SK-N-SH (cell line): ENCODE data around the gene TEPSIN. TPM values are rescaled to one million over a fixed set of nuclear protein-coding genes. Genes with fewer than 3 reads are reported as not detected.

Experiments
- CTCF ChIA-PET: fragments of 300-600, 350-600 bp; formaldehyde crosslinking; extraction: SDS; loops from one replicate; lab custom pipeline; 2021; lab: Yijun Ruan, JAX
- POLR2A ChIA-PET: fragments of 350-600 bp; sonication (Branson Sonifier 250); formaldehyde crosslinking; extraction: SDS; loops from one replicate; lab custom pipeline; 2020; ENCODE audit warnings: antibody characterized with exemption, inconsistent platforms; lab: Yijun Ruan, JAX
- DNase-seq: peaks from one replicate; pipeline ENCODE4 v3.0.0; 2012
- H2AFZ ChIP-seq: fragments of 200-600 bp; sonication (generic); 2 replicates; pipeline ENCODE4 v1.8.1; 2016; ENCODE audit warnings: antibody characterized with exemption, mild to moderate bottlenecking, low read depth
- H3F3A ChIP-seq: fragments of 200-600 bp; sonication (generic); replicated peaks from 2 replicates; pipeline ENCODE3; 2016; ENCODE audit warnings: antibody characterized with exemption, mild to moderate bottlenecking; ENCODE audit not compliant: insufficient read depth
- H3K27ac ChIP-seq, 2 experiments: fragments of 200-500 bp in 1 of 2; fragments of 200-600 bp in 1 of 2; sonication (Bioruptor generic) in 1 of 2; sonication (generic), shearing (Covaris generic) in 1 of 2; 2 replicates each; pipeline versions ENCODE4 v1.5.1 to v1.6.1; 2014 to 2016; ENCODE audit warnings: low read depth in 2 of 2, inconsistent platforms in 1 of 2, low read length in 1 of 2, mild to moderate bottlenecking in 1 of 2, mixed read lengths in 1 of 2
- H3K27me3 ChIP-seq: fragments of 200-600 bp; sonication (generic), shearing (Covaris generic); 2 replicates; pipeline ENCODE4 v1.6.1; 2016; ENCODE audit warnings: mixed run types; ENCODE audit not compliant: insufficient read depth
- H3K36me3 ChIP-seq, 2 experiments: fragments of 200-500 bp in 1 of 2; fragments of 200-600 bp in 1 of 2; sonication (Bioruptor generic) in 1 of 2; sonication (generic) in 1 of 2; replicated peaks in 1 of 2; 2 replicates each; pipeline versions ENCODE3 to v1.5.1; 2014 to 2016; ENCODE audit warnings: low read length in 1 of 2, mild to moderate bottlenecking in 1 of 2; ENCODE audit not compliant: insufficient read depth in 2 of 2, control insufficient read depth in 1 of 2
- H3K4me1 ChIP-seq, 2 experiments: fragments of 200-500 bp in 1 of 2; fragments of 200-600 bp in 1 of 2; sonication (Bioruptor generic) in 1 of 2; sonication (generic), shearing (Covaris generic) in 1 of 2; 2 replicates each; pipeline versions ENCODE4 v1.5.1 to v1.6.1; 2014 to 2016; ENCODE audit warnings: low read depth in 1 of 2, low read length in 1 of 2, mixed run types in 1 of 2; ENCODE audit not compliant: insufficient read depth in 2 of 2, control insufficient read depth in 1 of 2
- H3K4me2 ChIP-seq: fragments of 200-600 bp; sonication (generic), shearing (Covaris generic); 2 replicates; pipeline ENCODE4 v1.6.1; 2017; ENCODE audit warnings: mixed run types
- H3K4me3 ChIP-seq, 2 experiments: fragments of 200-500 bp in 1 of 2; fragments of 200-600 bp in 1 of 2; sonication (Bioruptor generic) in 1 of 2; sonication (generic), shearing (Covaris generic) in 1 of 2; 2 replicates each; pipeline versions ENCODE4 v1.5.1 to v1.8.1; 2014 to 2016; ENCODE audit warnings: low read depth in 2 of 2, inconsistent platforms in 1 of 2, low read length in 1 of 2, mild to moderate bottlenecking in 1 of 2, mixed read lengths in 1 of 2, moderate library complexity in 1 of 2
- H3K79me2 ChIP-seq: fragments of 200-600 bp; sonication (generic); 2 replicates; pipeline ENCODE4 v1.8.1; 2017; ENCODE audit warnings: mild to moderate bottlenecking; ENCODE audit not compliant: insufficient read depth
- H3K9ac ChIP-seq: fragments of 200-600 bp; sonication (generic); 2 replicates; pipeline ENCODE4 v1.6.1; 2017; ENCODE audit warnings: mixed run types
- H3K9me2 ChIP-seq: fragments of 200-600 bp; sonication (generic); 2 replicates; pipeline ENCODE4 v1.6.1; 2017; ENCODE audit warnings: mixed run types
- H3K9me3 ChIP-seq: fragments of 200-600 bp; sonication (generic); 2 replicates; pipeline ENCODE4 v1.6.1; 2017; ENCODE audit warnings: mixed run types, mild to moderate bottlenecking, moderate library complexity
- H4K20me1 ChIP-seq: fragments of 200-600 bp; sonication (generic); 2 replicates; pipeline ENCODE4 v1.6.1; 2017; ENCODE audit warnings: mild to moderate bottlenecking, mixed run types; ENCODE audit not compliant: insufficient read depth
- CTCF ChIP-seq: fragments of 200-600 bp; sonication (generic); IDR thresholded peaks from 2 replicates; pipeline ENCODE4 v1.6.1; 2017; ENCODE audit warnings: antibody characterized with exemption, mild to moderate bottlenecking, moderate library complexity
- EZH2phosphoT487 ChIP-seq: fragments of 200-600 bp; sonication (generic); IDR thresholded peaks from 2 replicates; pipeline ENCODE4 v1.6.1; 2017; ENCODE audit warnings: low read depth, mixed run types, mild to moderate bottlenecking, antibody characterized with exemption, moderate library complexity, borderline replicate concordance
- FOXJ3 ChIP-seq: sonication (generic); formaldehyde crosslinking; IDR thresholded peaks from 2 replicates; pipeline ENCODE4 v1.5.1; 2020; ENCODE audit warnings: mild to moderate bottlenecking, missing genetic modification reagents
- GABPA ChIP-seq: IDR thresholded peaks from 2 replicates; pipeline ENCODE4 v1.4.0; 2012; ENCODE audit warnings: low read depth, mild to moderate bottlenecking
- GATA2 ChIP-seq: sonication (generic); formaldehyde crosslinking; IDR thresholded peaks from 2 replicates; pipeline ENCODE4 v1.5.0; 2020; ENCODE audit warnings: mild to moderate bottlenecking, missing genetic modification reagents
- JUND ChIP-seq: IDR thresholded peaks from 2 replicates; pipeline ENCODE4 v1.4.0; 2012
- MAX ChIP-seq: IDR thresholded peaks from 2 replicates; pipeline ENCODE4 v1.4.0; 2012; ENCODE audit warnings: low read depth
- MEF2A ChIP-seq: IDR thresholded peaks from 2 replicates; pipeline ENCODE4 v1.4.0; 2012; ENCODE audit warnings: low read depth, borderline replicate concordance
- NFIC ChIP-seq: IDR thresholded peaks from 2 replicates; pipeline ENCODE4 v1.4.0; 2012; ENCODE audit warnings: borderline replicate concordance
- RCOR1 ChIP-seq: fragments of 150-350 bp; IDR thresholded peaks from 2 replicates; pipeline ENCODE4 v1.6.1; 2017; ENCODE audit warnings: antibody characterized with exemption, low read length
- REST ChIP-seq: IDR thresholded peaks from 2 replicates; pipeline ENCODE4 v1.6.1; 2012; ENCODE audit warnings: mild to moderate bottlenecking, low read depth, low read length, moderate library complexity
- RFX5 ChIP-seq: IDR thresholded peaks from 2 replicates; pipeline ENCODE4 v1.6.1; 2012; ENCODE audit warnings: mild to moderate bottlenecking, improper control_type of control experiment, low read length
- RXRA ChIP-seq: IDR thresholded peaks from 2 replicates; pipeline ENCODE4 v1.4.0; 2012; ENCODE audit warnings: low read depth, mild to moderate bottlenecking, borderline replicate concordance
- SMC3 ChIP-seq: IDR thresholded peaks from 2 replicates; pipeline ENCODE4 v1.6.1; 2012; ENCODE audit warnings: low read depth, low read length, improper control_type of control experiment
- TAF1 ChIP-seq: IDR thresholded peaks from 2 replicates; pipeline ENCODE4 v1.6.1; 2012; ENCODE audit warnings: low read depth, mild to moderate bottlenecking, low read length, moderate library complexity, borderline replicate concordance
- TCF12 ChIP-seq: IDR thresholded peaks from 2 replicates; pipeline ENCODE4 v1.4.0; 2012
- WGBS: methylation state at CpG from one replicate; pipeline ENCODE4 v1.1.6; 2017; ENCODE audit warnings: low lambda C conversion rate; 5-methylcytosine and 5-hydroxymethylcytosine counted together
- polyA plus RNA-seq, 3 experiments: library from polyadenylated mRNA; depleted of rRNA; stranded (reverse); fragments of >200 nt; gene quantifications; 2 replicates each; pipeline ENCODE4 v1.2.3, GENCODE V29; 2012

TEPSIN gene
- polyA plus RNA-seq, 1 of the 3 experiments (the other 2 are of a cell fraction) = 35.3 TPM

GRCh38 chr17:81271226-81271625 lies 32.4 kb upstream of the TEPSIN start:
- no peak for DNase-seq
- H3K79me2 ChIP-seq = no peaks in the 10 kb centered on the region
- H3K27me3 ChIP-seq = no peaks in the 10 kb centered on the region
- peaks cover 9% of the 10 kb centered on the region for H3F3A ChIP-seq
- peaks cover 0 to 2% of the 10 kb centered on the region in 2 experiments; a peak in 1 of 4 replicates for H3K4me1 ChIP-seq
- no peak overlapping the region for H2AFZ ChIP-seq
- CTCF ChIA-PET = interaction anchor here (1.6 kb wide), 1 partner anchor 13 kb away, joined by 7 read pairs; no protein-coding TSS in a partner anchor
- H3K36me3 ChIP-seq = peaks cover 47 to 67% of the 10 kb centered on the region in 2 experiments
- H4K20me1 ChIP-seq = no peaks in the 10 kb centered on the region
- H3K4me3 ChIP-seq = no peak overlapping the region
- 97% methylated on average over 5 of the region's 12 CpGs for WGBS
- H3K9ac ChIP-seq = no peak overlapping the region
- no peak for TF ChIP-seq TAF1
- TF ChIP-seq RXRA = no peak
- TF ChIP-seq CTCF = no peak
- no peak for TF ChIP-seq GATA2 (CRISPR knock-in tag)
- TF ChIP-seq JUND = no peak
- POLR2A ChIA-PET = no interaction called here
- H3K9me3 ChIP-seq = no peaks in the 10 kb centered on the region
- H3K4me2 ChIP-seq = no peak overlapping the region
- no peak overlapping the region for H3K27ac ChIP-seq
- H3K9me2 ChIP-seq = no peaks in the 10 kb centered on the region

- ChIA-PET CTCF (interaction anchor here (0.9 to 2.0 kb wide), 4 partner anchors 11 to 128 kb away, joined by 3 to 7 read pairs (median 4); no protein-coding TSS in a partner anchor), POLR2A (no interaction called here)
- Histone ChIP-seq H3K27me3 (no peaks in the 10 kb centered on the region), H4K20me1 (no peaks in the 10 kb centered on the region), H3K36me3 (peaks cover 52 to 70% of the 10 kb centered on the region in 2 experiments), H3F3A (peaks cover 9% of the 10 kb centered on the region), H2AFZ (no peak overlapping the region), H3K79me2 (no peaks in the 10 kb centered on the region), H3K4me2 (no peak overlapping the region), H3K4me1 (peaks cover 0 to 2% of the 10 kb centered on the region in 2 experiments; a peak in 1 of 4 replicates), H3K4me3 (no peak overlapping the region), H3K9me3 (no peaks in the 10 kb centered on the region), H3K27ac (no peak overlapping the region), H3K9ac (no peak overlapping the region), H3K9me2 (no peaks in the 10 kb centered on the region)
- DNase-seq = no peak
- TF ChIP-seq CTCF (no peak), MEF2A (no peak), FOXJ3 (CRISPR knock-in tag) (no peak), RFX5 (no peak), TCF12 (no peak), RCOR1 (no peak), MAX (no peak), GABPA (no peak), NFIC (no peak), REST (no peak), SMC3 (no peak), EZH2phosphoT487 (no peak)
- WGBS = over 99% methylated on average over 16 of the region's 18 CpGs
Observed at GRCh38 chr17:81270279-81270678, 31.4 kb upstream of the TEPSIN start.
